Activated gamma-delta T cell treated with Interleukin-2 at 50 U/mL for 16 hours (primary cell): ENCODE data around the gene DOK6.

Source experiments
- DNase-seq: peaks from one replicate; pipeline ENCODE4 v3.0.0-alpha.2; 2020

Gene DOK6

DNA sequence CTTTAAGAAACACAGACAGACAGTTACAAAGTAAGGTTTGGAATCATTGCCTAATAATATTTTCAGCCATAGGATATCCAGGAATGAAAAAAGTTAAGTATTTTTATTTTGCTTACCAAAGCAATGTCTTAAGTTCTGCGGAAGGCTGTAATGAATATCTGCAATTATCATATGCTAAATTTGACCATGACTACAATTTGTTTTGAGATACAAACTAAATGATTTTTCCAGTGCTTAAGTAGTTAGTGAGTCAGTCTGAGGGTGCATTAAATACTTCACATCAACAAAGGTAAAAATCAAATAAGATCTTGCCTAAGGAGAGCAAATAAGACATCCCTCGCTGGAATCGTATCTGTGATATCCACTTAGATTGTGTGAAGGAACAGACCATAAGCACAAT is 297.0 kb downstream of the DOK6 start:
- no peak for DNase-seq

DNA sequence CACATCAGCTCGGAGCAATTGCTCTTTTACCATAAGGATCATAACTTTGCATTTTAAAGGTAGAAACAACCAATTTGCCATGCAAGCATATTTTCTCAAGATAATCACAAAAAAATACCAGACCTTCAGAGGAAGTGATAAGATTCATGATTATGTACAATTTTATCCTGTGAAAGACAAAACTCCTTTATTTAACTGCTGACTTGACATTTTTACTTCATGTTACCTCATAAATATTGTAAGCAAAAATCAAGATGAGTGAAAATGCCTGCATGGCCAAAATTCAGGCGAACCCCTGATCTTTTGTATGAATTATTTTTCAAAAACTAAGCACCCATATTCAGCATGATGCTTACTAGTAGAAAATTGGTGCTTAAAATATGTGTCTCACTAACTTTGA is 300.6 kb downstream of the DOK6 start:
- DNase-seq, result no peak

DNA sequence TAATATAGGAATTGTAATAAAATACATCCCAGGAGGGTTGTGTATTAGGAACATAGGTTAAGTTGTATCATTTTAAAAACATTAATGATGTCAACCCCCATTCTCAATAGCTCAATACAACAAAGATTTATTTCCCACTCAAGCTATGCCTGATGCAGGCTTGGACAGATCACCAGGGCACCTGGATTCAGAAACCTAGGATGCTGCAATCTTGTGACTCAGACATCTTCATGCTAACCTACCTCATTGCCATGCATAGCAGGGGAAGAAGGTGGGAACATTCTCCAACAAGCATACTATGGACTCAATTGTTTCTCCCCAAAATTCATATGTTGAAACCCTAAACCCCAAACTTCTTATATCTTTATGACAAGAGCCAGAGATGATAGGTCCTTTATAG is 302.8 kb downstream of the DOK6 start:
- no peak for DNase-seq

DNA sequence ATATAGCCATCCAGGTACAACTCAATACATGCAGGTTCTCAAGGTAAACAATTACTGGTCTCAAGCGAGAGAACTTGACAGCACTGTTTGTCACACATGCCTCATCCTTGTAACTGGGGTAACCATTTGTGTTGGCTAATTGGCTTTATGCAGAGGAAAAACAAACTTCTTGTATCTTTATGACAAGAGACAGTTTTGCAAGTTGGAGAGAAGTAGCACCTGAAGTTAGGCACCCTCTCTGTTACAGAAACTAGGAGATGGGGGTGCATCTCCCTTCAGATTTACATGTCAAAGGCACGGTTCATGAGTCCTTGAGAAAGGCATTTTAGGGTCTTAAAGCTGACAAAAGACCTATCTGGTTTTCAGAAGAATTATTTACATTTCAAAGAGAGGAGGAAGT is 305.3 kb downstream of the DOK6 start:
- DNase-seq, result no peak

DNA sequence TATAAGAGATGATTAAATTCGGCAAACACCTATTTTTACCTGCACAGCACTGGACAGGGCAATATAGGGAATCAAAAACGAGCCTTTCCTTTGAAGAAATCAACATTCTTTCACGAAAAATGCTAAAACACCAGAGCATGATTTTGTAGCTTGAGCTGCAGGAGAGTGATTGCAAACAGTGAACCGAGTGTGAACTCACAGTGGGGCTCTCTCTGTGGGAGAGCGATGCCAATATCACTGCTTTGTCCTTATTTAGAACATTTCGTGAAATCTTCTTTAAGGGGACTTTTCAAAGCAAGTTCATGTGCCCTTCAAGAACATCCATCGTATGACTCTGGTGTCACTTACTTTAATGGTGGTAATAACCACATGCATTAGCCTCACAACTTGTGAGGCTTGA is 308.2 kb downstream of the DOK6 start:
- DNase-seq, result no peak

DNA sequence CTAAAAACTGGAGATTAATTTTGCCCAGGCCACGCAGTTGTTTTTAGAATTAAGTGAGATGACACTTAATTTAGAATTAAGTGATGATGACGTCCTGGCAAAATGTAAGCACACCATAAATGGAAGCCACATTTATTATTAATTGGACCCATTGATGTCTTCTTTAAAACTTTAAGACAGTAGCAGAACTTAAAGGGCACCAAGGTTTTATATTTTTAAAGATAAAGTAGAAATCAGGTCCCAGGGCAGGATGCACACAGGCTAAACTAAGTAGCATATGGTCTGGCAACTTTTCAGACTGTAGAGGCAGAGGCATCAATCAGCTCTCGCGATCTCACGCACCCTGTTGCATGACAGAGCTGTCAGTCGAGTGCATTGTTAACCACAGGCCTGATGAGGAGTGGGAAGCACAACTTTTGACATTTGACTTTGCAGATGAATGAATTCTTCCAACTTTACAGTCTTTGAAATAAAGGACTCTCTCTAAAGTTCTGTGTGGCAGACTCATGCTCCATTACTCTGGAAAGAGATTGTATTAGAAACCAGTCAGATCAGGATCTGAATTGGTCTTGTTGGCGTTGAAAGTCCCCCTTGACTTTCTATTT is 314.6 kb downstream of the DOK6 start:
- DNase-seq, result no peak

DNA sequence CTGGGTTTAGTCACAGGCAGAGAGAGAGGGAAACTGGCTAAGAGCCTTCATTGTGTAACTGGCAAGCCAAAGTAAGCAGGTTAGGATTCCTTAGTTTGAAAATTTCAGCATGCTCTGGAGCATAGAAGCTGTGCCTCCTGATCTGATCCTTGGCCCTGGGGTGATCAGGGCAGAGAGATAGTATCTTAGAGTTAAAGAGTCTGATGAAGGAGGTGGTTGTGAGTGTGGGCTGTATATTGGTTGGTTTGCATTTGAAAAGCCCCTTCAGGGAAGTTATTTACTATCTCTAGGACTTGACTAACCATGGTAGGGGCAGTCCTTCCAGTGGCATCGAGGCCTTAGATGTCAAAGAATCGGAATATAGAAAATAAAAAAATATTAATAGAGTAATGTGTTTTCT is 316.9 kb downstream of the DOK6 start:
- no peak for DNase-seq

DNA sequence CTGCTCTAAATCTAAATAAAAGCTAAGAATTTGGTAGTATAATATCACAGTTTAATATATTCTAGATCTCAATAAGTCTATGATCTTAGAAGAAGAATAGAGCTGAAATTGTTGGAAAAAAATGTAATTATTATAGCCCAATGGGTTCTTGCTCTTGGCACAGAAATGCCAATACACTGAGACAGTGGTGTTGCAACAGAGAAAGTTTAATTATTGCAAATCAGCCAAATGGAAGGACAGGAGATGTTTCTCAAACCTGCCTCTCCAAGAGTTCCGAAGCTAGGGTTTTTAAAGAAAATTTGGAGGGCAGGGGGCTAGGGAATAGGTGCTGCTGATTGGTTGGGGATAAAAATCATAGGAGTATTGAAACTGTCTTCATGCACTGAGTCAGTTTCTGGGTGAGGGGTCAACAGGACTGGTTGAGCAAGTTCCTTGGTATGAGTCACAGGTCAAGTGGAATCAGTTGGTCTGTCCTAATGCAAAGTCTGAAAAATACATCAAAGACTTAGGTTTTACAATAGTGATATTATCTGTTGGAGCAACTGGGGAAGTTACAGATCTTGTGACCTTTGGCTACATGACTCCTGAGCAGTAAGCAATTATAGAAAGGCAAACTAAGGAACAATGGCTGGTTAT is 318.3 kb downstream of the DOK6 start:
- no peak for DNase-seq

DNA sequence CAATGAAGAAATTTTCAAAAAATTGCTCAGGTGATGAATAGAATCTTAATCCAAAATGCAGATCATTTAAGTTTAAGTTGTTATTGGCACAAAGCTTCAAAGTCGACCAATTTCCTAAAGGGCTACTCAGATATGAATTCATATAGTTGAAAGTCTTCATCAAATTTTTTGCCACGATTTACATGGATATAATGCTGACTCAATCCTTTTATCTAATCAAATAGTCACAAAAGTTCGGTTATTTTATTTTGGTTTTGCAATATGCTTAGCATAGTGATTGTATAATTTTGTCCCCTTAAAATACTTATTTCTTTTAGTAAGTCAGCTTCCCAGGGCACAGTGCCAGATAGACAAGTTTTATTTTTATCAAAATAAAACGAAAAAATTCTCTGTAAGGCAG is 319.7 kb downstream of the DOK6 start:
- DNase-seq, result no peak

DNA sequence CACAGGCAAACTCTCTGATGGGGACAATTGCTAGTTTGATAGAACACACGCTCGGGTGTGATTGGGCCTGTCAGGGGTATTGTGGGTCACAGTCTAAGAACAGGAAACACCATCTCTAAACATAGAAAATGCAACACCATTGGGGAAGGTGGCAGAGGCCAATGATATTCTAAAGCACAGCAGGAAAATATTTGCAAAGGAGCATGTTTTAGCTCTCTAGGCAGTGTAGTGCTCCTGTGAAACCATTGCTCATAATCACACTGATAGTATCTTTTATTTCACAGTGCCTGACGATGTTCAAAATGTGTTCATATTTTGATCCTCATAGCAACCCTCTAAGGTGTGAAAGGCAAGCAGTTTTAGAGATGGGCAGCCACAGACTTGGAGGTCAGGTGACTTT is 322.7 kb downstream of the DOK6 start:
- DNase-seq, result no peak

DNA sequence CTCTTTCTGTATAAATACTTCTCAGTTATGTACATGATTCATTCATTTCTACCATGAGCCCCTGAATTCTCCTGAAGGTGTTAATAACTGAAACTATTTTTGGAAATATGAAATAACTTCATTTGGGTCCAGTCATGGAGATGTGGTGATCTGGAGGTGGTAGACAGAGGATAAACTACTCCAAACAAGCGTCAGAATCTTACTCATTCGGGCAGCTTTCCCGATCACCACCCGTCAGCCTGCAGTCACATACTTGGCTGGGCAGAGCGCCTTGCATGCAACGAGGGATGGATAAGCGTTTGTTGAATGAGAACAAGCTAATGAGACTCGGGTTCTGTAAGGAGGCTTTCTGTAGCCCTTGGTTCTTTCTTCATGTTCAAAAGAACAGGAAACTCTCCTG is 324.3 kb downstream of the DOK6 start:
- no peak for DNase-seq

DNA sequence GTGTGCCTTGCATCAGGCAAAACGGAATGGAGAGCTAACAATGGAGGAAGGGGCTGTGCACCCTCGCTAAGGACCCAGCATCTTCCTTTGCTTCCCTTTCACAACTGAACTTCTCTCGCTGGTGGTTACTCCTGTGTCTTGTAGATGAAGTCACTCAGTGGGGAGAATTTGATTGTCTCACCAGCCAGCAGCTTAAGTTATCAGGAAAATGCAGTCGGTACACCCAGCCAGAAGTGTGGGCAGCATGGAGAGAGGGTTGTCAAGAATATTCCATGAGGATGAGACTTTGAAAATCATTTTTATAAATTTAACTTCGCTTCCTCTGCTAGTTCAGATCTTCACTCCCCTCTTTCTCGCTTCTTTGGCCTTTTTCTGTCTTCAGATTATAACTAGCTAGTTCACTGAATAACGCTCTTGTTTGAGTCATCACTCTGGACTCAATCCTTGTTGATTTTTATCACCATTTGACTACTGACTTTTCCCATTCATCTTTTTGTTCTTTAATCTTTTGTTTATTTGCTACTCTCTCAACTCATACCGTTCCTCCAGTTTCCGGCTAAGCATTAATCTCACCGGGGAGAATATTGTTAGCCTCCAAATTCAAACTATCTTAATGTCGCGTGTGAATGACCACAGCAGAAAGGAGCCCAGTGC is 325.3 kb downstream of the DOK6 start:
- DNase-seq, result no peak

DNA sequence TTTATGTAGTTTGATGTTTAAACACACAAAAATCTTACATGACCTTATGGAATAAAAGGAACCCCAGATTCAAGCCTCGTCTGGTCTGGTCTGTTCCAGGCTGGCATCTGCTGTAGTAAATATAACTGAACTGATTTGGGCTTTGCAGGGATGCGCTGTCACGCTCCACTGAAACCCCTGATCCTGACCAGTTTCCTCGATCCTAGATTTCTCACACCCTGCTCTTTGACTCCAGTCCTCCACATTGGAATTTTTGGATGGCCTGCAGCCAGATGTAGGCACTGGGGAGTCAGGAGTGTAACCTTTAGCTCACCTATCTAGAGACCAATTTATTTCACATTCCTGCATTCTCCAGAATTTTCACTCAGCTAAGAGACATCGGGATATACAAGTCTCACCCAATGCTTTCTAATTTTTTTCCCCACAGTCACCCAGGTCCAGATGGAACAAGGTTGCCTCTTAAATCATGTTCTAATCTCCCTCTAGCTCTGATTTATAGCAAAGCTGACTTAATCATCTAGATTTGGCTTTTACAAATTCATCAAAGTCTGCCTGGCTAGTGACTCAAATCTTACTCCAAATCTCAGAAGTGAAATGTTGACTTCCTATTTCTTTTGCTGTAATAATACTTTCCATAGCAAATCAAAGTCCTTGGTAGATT is 327.4 kb downstream of the DOK6 start:
- DNase-seq, result no peak

DNA sequence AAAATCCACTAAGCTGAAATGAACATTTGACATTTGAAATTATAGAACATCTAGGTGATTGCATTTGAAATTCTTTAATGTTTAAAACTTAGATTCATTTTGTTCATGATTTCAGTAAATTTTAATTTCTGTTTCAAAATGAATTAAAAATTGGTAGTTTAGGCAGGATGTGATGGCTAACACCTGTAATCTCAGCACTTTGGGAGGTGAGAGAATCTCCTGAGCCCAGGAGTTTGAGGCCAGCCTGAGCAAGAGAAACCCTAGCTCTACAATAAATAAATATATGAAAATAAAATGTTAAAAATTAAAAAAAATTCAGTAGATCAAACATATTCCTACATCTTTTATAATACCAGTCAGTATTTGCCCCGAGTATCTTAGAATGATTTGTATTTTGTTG is 330.0 kb downstream of the DOK6 start:
- DNase-seq, result no peak

DNA sequence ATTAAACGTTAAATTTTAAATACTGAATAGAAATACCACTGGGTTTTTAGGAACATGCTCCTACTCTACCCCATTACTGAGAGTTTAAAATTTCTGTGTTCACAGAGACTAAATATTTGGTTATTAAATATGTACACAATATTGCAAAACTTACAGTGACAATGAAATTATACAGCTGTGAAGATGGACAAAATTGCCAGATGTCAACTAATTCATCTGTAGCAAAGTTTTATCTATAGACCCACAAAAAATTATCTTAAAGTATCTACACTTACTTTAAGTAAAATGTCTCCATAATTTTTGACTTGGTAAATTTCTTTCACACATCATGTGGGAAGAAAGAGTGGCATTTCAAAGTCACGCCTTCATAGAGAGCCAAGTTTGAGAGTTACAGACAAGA is 333.8 kb downstream of the DOK6 start:
- no peak for DNase-seq

DNA sequence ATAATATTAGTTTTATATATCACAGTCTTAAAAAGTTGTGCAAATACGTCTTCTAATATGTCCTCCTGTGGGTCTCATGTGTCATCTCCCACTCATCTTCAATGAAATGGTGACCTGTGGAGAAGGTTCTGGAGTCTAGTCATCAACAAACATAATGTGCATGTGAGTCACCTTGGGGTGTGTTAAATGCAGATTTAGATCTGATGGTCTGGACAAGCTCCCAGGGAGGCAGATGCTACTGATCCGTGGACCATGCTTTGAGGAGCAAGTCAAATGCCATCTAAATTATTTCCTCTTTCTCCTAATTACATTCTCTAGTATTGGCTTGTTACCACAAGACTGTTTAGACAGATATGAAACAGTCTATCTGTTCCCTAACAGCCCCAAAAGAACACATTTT is 336.0 kb downstream of the DOK6 start:
- DNase-seq, result no peak

DNA sequence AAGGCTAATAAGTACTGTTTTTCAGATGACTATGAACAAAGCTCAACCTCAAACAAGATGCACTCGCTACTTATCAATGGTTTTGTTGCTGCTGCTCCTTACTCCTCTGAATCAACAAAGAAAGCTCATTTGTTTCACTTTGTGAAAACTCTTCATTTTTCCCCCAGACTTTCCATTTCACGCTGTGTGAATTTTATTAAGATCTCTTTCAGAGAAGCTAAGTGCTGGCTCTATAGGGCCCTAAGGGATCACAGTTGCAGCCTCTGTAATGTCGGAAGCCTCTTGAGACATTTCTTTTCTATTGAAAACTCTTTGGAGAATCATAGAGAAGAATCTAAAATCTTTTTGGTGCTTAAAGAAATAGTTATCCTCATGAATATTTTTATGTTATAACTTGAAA is 337.2 kb downstream of the DOK6 start:
- no peak for DNase-seq

DNA sequence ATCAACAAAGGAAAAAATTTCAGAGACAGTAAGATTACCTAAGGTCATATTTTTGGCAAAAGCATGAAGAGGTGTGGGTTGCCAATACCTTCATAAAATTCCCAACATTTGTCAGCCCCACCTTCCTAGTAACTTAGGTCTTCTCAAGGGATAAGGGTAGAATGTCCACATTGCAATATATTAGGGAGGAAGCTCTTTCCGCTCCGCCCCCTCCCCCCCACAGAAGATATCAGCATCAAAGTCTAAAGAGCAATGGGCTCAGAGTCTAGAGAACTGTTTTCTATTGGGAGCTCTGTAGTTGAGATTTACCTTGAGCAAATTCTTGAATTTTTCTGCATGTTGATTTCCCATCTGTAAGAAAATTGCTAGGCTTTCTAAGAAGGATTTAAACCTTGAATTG is 346.7 kb downstream of the DOK6 start:
- DNase-seq, result no peak

DNA sequence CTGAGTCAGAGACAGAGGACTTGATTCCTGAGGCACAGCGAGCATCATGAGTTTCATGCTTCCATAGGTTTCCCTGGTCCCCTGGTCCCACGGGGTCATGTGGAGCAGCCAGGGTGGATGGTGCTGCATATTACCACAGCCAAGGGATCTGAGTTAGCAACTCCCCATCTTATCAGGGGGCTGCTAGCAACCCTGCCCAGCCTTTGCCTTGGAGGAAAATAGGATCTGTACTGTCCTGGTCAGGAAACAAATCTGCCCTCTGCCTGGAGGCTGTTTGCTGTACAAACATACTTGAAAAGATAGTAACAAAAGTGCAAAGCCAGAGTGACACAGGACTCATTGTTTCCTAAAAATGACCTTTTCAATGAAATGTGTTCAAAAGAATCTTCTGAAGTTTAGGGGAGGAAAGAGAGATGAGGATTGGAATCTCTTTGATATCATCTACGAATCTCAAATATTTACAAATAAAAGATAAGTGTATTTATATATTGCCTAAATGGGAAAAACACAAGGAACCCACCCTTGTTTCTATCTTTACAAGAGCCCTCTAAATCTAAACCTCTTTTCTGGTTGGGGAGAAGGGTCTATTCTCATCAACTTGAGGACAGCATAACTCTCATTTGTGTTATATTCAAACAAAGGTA is 352.2 kb downstream of the DOK6 start:
- no peak for DNase-seq

DNA sequence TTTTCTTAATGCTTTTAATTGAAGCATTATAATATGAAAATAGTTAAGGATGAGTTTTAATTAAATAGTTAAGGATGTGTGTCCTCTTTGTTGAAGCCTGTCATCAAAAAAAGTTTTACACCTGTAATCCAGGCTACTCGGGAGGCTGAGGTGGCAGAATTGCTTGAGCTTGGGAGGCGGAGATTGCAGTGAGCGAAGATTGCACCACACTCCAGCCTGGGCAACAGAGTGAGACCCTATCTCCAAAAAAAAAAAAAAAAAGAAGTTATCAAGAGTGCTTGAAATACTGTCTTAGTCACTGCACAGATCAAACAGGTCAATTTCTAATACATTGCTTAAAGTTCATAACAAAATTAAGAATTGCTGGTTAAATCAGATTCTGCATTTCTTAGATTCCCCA is 353.4 kb downstream of the DOK6 start:
- DNase-seq, result no peak

DNA sequence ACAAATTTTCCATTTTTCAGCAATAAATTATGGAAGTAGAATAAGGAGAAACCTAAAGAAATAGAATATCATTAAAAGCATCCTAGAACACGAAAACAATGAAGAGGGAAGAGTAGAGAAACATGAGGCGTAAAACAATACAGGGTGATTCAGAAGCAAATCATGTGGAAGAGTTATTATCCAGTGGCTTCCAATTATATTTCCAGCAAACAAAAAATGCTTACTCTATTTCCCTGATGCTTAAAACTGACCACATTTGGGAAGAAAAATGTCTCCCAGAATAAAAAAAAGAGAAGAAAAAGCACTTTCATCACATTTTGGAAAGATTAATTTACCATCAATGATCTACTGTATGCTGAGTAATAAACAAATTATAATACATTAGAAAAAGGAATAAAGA is 354.4 kb downstream of the DOK6 start:
- DNase-seq, result no peak

DNA sequence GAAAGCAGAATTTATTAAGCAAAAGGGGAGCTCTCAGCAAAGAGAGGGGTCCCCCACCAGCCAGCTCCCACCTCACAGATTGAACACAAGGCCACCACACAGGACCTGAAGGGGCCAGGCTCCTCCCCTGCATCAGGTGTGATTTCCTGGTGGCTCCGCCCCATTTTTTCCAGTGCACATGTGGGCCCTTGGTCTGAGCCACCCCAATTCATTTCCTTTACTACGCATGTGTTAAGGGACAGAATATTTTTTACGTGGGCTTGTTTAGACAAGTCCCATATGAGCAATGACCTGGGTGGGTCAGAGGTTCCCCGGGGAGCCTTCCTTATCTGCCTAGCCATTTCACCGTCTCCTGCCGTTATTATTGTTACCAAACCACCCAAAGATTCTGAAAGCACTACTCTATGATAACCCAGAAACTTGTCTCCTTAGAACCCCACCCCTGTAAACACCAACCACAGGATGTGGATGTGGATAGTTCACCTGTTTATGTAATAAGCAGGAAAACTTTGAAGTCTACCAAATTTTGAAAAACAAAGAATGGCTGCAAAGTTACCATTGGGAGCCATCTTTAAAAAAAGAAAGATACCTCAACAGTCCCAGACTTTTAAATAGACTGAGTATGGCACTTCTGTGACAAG is 355.3 kb downstream of the DOK6 start:
- no peak for DNase-seq

DNA sequence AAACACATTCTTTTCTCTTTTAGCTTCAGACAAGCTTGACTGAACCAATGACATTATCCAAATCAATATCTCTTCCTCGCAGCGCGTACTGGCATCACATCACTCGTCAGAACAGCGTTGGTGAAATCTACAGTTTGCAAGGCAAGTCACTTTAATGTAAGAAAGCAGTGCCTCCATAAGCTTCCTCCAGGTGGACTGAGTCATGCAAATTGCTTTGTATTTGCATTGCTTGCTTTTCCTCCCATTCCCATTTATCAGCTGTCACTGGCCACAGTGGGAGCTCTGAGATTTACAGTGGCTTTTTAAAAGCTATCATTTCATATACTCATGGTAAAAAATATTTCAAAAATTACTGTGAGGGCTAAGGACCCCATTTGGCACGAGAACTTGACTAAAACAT is 357.0 kb downstream of the DOK6 start:
- no peak for DNase-seq
